ENCODE measurements around the gene RIPK3.

RIPK3 gene

DNA sequence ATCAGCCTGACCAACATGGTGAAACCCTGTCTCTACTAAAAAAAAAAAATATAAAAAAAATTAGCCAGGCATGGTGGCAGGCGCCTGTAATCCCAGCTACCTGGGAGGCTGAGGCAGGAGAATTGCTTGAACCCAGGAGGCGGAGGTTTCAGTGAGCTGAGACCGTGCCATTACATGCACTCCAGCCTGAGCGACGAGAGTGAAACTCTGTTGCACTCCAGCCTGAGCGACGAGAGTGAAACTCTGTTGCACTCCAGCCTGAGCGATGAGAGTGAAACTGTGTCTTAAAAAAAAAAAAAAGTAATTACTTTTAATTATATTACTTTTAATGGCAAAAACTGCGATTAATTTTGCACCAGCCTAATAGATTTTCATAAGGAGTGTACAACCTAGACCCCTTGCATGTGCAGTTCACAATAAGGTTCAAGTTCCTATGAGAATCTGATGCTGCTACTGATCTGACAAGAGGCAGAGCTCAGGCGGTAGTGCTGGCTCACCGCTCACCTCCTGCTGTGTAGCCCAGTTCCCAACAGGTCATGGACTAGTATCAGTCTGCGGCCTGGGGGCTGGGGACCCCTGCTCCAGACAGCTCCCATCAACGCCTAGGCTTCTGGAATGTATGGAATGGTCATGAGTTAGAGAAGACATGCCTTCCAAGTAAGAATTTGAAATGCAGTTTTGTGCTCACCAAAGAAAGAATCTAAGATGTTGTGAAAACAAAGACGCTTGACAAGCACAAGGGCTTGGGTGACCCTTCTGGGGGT is 18.4 kb downstream of the RIPK3 start:
- DNase-seq (ENCODE audit: low read depth) = no peak

DNA sequence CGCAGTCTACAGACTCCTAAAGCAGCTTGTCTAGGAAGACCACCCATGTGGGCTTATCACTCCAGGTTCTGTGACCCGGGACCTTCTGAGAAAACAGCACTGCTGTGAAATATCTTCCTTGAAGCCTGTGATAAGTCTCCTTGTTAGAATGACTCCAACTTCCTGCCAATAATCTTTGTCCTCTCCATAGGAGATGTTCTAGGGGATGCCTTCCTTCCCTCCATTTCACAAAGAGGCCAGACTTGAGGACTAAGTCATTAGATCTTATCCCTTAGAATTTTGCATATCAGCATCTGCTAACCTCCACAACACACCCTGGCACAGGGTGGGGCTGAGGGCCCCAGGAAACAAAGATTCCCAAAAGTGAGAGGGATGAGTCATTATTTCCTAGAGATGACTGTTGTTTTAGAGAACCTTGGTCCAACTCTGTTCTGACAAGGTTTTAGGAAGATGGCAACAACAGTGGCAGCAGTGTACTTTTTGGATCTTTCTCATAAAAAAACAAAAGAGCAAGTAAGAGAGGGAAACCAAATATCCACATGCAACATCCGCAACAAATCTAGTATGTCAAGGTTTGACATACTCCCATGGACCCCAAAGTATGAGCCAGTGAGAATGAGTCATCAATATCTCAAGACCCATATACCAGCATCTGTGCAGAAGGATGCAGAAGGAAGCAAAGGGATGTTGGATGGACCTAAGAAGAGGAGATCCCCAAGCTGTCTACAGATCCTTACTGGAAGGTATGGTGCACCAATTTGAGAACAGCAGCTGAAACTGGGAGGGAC is 22.5 kb downstream of the RIPK3 start:
- no peak for DNase-seq (ENCODE audit: low read depth)

GRCh38 chr14:24316597-24316950 is 23.2 kb downstream of the RIPK3 start:
- DNase-seq (ENCODE audit: low read depth) = no peak

DNA sequence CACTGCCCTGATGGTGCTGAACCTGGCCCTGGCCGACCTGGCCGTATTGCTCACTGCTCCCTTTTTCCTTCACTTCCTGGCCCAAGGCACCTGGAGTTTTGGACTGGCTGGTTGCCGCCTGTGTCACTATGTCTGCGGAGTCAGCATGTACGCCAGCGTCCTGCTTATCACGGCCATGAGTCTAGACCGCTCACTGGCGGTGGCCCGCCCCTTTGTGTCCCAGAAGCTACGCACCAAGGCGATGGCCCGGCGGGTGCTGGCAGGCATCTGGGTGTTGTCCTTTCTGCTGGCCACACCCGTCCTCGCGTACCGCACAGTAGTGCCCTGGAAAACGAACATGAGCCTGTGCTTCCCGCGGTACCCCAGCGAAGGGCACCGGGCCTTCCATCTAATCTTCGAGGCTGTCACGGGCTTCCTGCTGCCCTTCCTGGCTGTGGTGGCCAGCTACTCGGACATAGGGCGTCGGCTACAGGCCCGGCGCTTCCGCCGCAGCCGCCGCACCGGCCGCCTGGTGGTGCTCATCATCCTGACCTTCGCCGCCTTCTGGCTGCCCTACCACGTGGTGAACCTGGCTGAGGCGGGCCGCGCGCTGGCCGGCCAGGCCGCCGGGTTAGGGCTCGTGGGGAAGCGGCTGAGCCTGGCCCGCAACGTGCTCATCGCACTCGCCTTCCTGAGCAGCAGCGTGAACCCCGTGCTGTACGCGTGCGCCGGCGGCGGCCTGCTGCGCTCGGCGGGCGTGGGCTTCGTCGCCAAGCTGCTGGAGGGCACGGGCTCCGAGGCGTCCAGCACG is 23.8 kb downstream of the RIPK3 start:
- no peak for DNase-seq (ENCODE audit: low read depth)

- DNase-seq (ENCODE audit: low read depth) = no peak
These were observed 24.5 kb downstream of the RIPK3 start for GRCh38 chr14:24315243-24315806.

DNA sequence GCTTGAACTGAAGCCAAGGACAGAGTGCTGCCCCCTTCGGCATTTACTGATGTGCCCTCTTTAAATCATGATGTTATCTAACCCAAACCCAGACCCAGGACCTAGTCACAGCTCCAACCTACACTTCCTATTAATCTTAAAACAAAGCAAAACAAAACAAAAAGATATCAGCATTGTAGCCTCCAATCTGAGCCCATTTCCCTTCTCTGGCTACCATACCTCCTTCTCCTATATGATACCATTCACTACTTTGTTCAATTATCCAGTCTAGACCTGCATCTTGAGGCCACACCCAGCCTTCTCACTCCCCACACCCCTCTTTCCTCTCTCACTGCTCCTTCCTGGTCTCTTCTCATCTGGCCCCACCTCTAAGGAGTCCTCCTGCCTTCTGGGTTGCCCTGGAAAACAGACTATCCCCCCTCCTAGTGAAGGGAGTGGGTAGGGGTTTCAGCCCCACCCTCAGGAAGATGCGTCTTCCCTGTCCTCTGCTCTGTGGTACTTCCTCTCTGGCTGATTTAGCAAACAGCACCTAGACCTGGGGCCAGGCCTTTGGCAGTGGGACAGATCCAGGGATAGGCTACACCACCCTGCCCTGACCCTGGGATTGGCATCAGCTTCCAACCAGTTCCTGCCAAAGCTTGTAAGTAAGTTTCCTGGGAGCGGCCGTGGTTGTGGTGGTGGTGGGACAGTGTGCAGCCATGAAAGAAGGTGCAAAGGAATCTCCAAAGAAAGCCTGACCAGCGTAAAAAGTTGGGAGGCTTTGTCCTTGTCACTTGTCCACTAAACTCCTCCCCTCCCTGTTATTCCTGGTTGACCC is 25.2 kb downstream of the RIPK3 start:
- no peak for DNase-seq (ENCODE audit: low read depth)

DNA sequence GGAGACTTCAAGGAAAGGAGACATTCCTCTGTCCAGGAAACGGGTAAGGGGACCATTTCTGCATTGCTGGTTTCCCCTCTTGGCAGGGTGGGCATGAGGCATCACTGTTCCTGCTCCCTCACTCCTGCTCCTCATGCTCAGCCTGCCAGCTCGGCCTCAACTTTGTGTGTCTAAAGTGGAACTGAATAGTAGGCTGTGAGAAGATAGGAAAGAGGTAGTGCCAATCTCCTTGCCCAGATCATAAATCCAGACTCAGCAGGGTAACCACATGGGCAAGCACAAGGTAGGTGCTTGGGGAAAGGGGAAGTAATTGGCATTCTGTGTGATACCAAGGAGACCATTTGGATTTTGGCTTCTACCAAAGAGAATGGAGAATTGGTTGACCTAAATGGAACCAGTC is 25.9 kb downstream of the RIPK3 start:
- DNase-seq (ENCODE audit: low read depth) = no peak

- DNase-seq (ENCODE audit: low read depth) = no peak
These were observed 26.9 kb downstream of the RIPK3 start for GRCh38 chr14:24312736-24313507.

GRCh38 chr14:24311837-24312615 is 27.8 kb downstream of the RIPK3 start:
- no peak for DNase-seq (ENCODE audit: low read depth)

- DNase-seq (ENCODE audit: low read depth) = peak; percentile 48
These were observed 28.9 kb downstream of the RIPK3 start, which contains the start of gene LTB4R for GRCh38 chr14:24310646-24311604. LTB4R (plus strand) TSS chr14:24311502; CDS start chr14:24315652, 4,150 bp downstream.

DNA sequence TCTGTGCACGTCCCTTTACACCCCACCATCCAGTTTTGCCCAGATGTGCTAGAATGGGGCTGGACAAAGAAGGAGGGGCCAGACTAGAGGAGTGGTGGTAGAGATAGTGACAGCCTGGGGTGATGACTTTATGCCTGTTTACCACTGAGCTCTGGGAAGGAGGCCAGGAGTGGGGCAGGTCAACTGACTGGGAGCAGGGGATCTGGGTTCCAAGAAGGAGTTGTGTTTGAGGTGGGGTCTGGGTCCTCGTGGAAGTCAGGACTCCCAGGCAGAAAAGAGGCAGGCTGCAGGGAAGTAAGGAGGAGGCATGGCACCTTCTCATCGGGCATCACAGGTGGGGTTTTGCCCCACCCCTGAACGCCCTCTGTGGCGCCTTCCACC is 29.5 kb downstream of the RIPK3 start:
- no peak for DNase-seq (ENCODE audit: low read depth)

GRCh38 chr14:24309538-24310264 is 30.1 kb downstream of the RIPK3 start, which contains the start of gene LTB4R2:
LTB4R2 (plus strand) TSS chr14:24310140; CDS start chr14:24310665, 525 bp downstream.
- DNase-seq (ENCODE audit: low read depth) = no peak

- DNase-seq (ENCODE audit: low read depth) = no peak
These were observed 31.3 kb downstream of the RIPK3 start for GRCh38 chr14:24308342-24309124.

- no peak for DNase-seq (ENCODE audit: low read depth)
These were observed 32.0 kb downstream of the RIPK3 start, which contains the start of gene CIDEB for GRCh38 chr14:24307575-24308341. CIDEB (minus strand) TSS chr14:24307977; CDS start chr14:24307858, 119 bp downstream.

- no peak for DNase-seq (ENCODE audit: low read depth)
These were observed 32.6 kb downstream of the RIPK3 start for GRCh38 chr14:24307156-24307574.

DNA sequence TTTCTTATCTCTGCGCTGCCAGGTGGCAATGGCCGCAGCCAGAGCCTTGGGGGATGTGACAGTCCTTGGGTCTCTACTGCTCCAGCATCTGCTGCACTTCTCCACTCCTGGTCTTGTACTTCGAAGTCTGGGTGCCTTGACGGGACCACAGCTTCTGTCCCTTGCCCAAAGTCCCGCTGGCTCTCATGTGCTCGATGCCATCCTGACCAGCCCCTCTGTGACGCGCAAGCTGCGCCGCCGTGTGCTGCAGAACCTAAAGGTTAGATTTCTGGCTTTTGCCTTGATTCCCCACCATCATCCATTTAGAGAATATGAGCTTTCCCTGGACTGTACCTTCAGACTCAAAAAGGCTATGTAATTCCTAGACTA is 35.8 kb downstream of the RIPK3 start:
- no peak for DNase-seq (ENCODE audit: low read depth)

Data from stimulated activated CD8-positive, alpha-beta memory T cell treated with anti-CD3 and anti-CD28 coated beads, Interleukin-12 subunit alpha, Interleukin-12 subunit beta, amount 100 ng/mL, for 4 hours (primary cell).